Endodermal cell (in vitro differentiated cells): ENCODE results near the gene WDR27. TPM values are rescaled to one million over a fixed set of nuclear protein-coding genes. Genes with fewer than 3 reads are reported as not detected.

Experiments
- DNase-seq: peaks from one replicate; pipeline ENCODE4 v3.0.0-alpha.2; 2017
- H3K27ac ChIP-seq: 2 replicates; pipeline ENCODE4 v1.5.1; 2013; ENCODE audit warnings: mild to moderate bottlenecking, low read depth, low read length, moderate library complexity
- H3K27me3 ChIP-seq: 2 replicates; pipeline ENCODE4 v1.6.1; 2013; ENCODE audit warnings: mild to moderate bottlenecking, low read length, moderate library complexity; ENCODE audit not compliant: insufficient read depth, control insufficient read depth, poor library complexity, severe bottlenecking
- H3K36me3 ChIP-seq: 2 replicates; pipeline ENCODE4 v1.7.0; 2013; ENCODE audit warnings: mild to moderate bottlenecking, low read length, moderate library complexity; ENCODE audit not compliant: control insufficient read depth, insufficient read depth
- H3K4me1 ChIP-seq: one replicate; pipeline ENCODE4 v1.7.0; 2013; ENCODE audit warnings: low read length; ENCODE audit not compliant: control insufficient read depth, insufficient read depth
- H3K4me3 ChIP-seq: 2 replicates; pipeline ENCODE4 v1.5.1; 2013; ENCODE audit warnings: mild to moderate bottlenecking, low read length, moderate library complexity
- H3K9ac ChIP-seq: 2 replicates; pipeline ENCODE4 v1.6.1; 2013; ENCODE audit warnings: mild to moderate bottlenecking, low read length, moderate library complexity; ENCODE audit not compliant: poor library complexity, severe bottlenecking; ENCODE audit errors: extremely low read depth
- H3K9me3 ChIP-seq: 2 replicates; pipeline ENCODE4 v1.6.1; 2013; ENCODE audit warnings: mild to moderate bottlenecking, low read length, moderate library complexity; ENCODE audit not compliant: control insufficient read depth
- H3K27ac Mint-ChIP-seq: 2 replicates; pipeline ENCODE4 v1.8.0; 2020; ENCODE audit warnings: mixed read lengths
- H3K27me3 Mint-ChIP-seq: 2 replicates; pipeline ENCODE4 v1.8.0; 2021; ENCODE audit warnings: mild to moderate bottlenecking, mixed read lengths; ENCODE audit not compliant: insufficient read depth
- H3K36me3 Mint-ChIP-seq: 2 replicates; pipeline ENCODE4 v1.8.0; 2020; ENCODE audit warnings: low read depth, mixed read lengths
- H3K4me1 Mint-ChIP-seq: 2 replicates; pipeline ENCODE4 v1.8.0; 2020; ENCODE audit warnings: mixed read lengths
- H3K4me3 Mint-ChIP-seq: 2 replicates; pipeline ENCODE4 v1.8.0; 2020; ENCODE audit warnings: mild to moderate bottlenecking, moderate library complexity, mixed read lengths
- H3K9me3 Mint-ChIP-seq: 2 replicates; pipeline ENCODE4 v1.8.0; 2020; ENCODE audit warnings: mild to moderate bottlenecking, mixed read lengths
- CTCF ChIP-seq: fragments of 200-600 bp; sonication (generic); conservative IDR thresholded peaks from 2 replicates; pipeline ENCODE4 v1.5.0; 2021; ENCODE audit warnings: antibody characterized with exemption, mild to moderate bottlenecking
- WGBS, 2 experiments: methylation state at CpG; one replicate each; pipeline versions ENCODE4 v1.1.5 to v1.1.7; 2013; ENCODE audit warnings: missing lambda C conversion rate in 2 of 2, mixed read lengths in 1 of 2; ENCODE audit not compliant: insufficient coverage in 1 of 2, insufficient read length in 1 of 2; 5-methylcytosine and 5-hydroxymethylcytosine counted together
- total RNA-seq, 2 donors: library from RNA; stranded (reverse); fragmentation: NEBNext Ultra II Directional in 1 of 2; extraction: Animal tissue kit (Norgen Biotek cat#: 25700) in 1 of 2; gene quantifications; 2 replicates in 1 of 2; 3 replicates in 1 of 2; pipeline ENCODE4 v1.2.1, GENCODE V29; 2021

WDR27 gene
- total RNA-seq, 2 donors from 2014 or later: 94.4 to 110 TPM

GRCh38 chr6:169627736-169628607 is 73.9 kb downstream of the WDR27 start:
- Histone ChIP-seq H3K4me1 (peaks cover 4% of the 10 kb centered on the region), H3K27me3 (no peaks in the 10 kb centered on the region), H3K27ac (no peak overlapping the region), H3K36me3 (peaks cover 56% of the 10 kb centered on the region), H3K9ac (no peak overlapping the region), H3K4me3 (no peak overlapping the region), H3K9me3 (peaks cover 12% of the 10 kb centered on the region)
- H3K36me3 Mint-ChIP-seq: peaks cover 78% of the 10 kb centered on the region
- TF ChIP-seq CTCF: no peak
- H3K4me1 Mint-ChIP-seq: no peaks in the 10 kb centered on the region
- no peaks in the 10 kb centered on the region for H3K27me3 Mint-ChIP-seq
- WGBS, 2 experiments: 95% methylated on average over 14 of the region's 14 CpGs
- DNase-seq: no peak
- H3K9me3 Mint-ChIP-seq: peaks cover 14% of the 10 kb centered on the region
- H3K27ac Mint-ChIP-seq: no peak overlapping the region
- no peak overlapping the region for H3K4me3 Mint-ChIP-seq

- DNase-seq: no peak
- peaks cover 76% of the 10 kb centered on the region for H3K36me3 Mint-ChIP-seq
- no peak overlapping the region for H3K4me3 ChIP-seq
- no peaks in the 10 kb centered on the region for H3K27me3 Mint-ChIP-seq
- H3K27ac Mint-ChIP-seq: peak overlapping the region; percentile 70
- peaks cover 47% of the 10 kb centered on the region for H3K36me3 ChIP-seq
- H3K9ac ChIP-seq: no peak overlapping the region
- H3K4me3 Mint-ChIP-seq: no peak overlapping the region
- peaks cover 24% of the 10 kb centered on the region for H3K9me3 Mint-ChIP-seq
- peaks cover 16% of the 10 kb centered on the region for H3K9me3 ChIP-seq
- peaks cover 5% of the 10 kb centered on the region for H3K4me1 Mint-ChIP-seq
- H3K27me3 ChIP-seq: no peaks in the 10 kb centered on the region
- no peak overlapping the region for H3K27ac ChIP-seq
- WGBS, 2 experiments: 95 to 97% methylated on average over 11 to 13 of the region's 13 CpGs
- no peak for TF ChIP-seq CTCF
- H3K4me1 ChIP-seq: peaks cover 7% of the 10 kb centered on the region
These were observed 75.2 kb downstream of the WDR27 start for GRCh38 chr6:169626649-169627048.

- Histone ChIP-seq H3K27ac (no peak overlapping the region), H3K27me3 (no peaks in the 10 kb centered on the region), H3K9me3 (peaks cover 16% of the 10 kb centered on the region), H3K9ac (no peak overlapping the region), H3K36me3 (peaks cover 42% of the 10 kb centered on the region), H3K4me3 (no peak overlapping the region), H3K4me1 (peaks cover 4% of the 10 kb centered on the region)
- no peak overlapping the region for H3K4me3 Mint-ChIP-seq
- H3K27ac Mint-ChIP-seq: no peak overlapping the region
- no peaks in the 10 kb centered on the region for H3K27me3 Mint-ChIP-seq
- H3K9me3 Mint-ChIP-seq: peaks cover 29% of the 10 kb centered on the region
- peaks cover 78% of the 10 kb centered on the region for H3K36me3 Mint-ChIP-seq
- TF ChIP-seq CTCF: no peak
- peaks cover 7% of the 10 kb centered on the region for H3K4me1 Mint-ChIP-seq
- 95 to 100% methylated on average over 3 to 8 of the region's 8 CpGs for WGBS, 2 experiments
- no peak for DNase-seq
These were observed 75.7 kb downstream of the WDR27 start for GRCh38 chr6:169626169-169626568.
